Measurements from ENCODE around the gene GPR143. TPM values are rescaled to one million over a fixed set of nuclear protein-coding genes. Genes with fewer than 3 reads are reported as not detected.
"Not testable (repeated sequence)": the region's sequence is repeated elsewhere in the genome, so short reads cannot be mapped to it uniquely, and the experiment has no call there.

The GPR143 gene
- not detected for total RNA-seq

GRCh38 chrX:9765737-9766097 is at the start of gene GPR143:
Gene GPR143 (minus strand): TSS chrX:9765847. CDS start chrX:9765817, 30 bp downstream.
- ChIA-PET CTCF (no interaction called here), POLR2A (no interaction called here)

GRCh38 chrX:9811086-9811485 is 45.4 kb upstream of the GPR143 start:
- CTCF ChIA-PET, POLR2A ChIA-PET: not testable (repeated sequence)

- POLR2A ChIA-PET, CTCF ChIA-PET: not testable (repeated sequence)
Measured at GRCh38 chrX:9809876-9810275, 44.2 kb upstream of the GPR143 start.

- ChIA-PET CTCF (no interaction called here), POLR2A (no interaction called here)
Measured at GRCh38 chrX:9807355-9808182, 41.9 kb upstream of the GPR143 start.

- CTCF ChIA-PET: no interaction called here
- POLR2A ChIA-PET: no interaction called here
Measured at GRCh38 chrX:9805956-9806355, 40.3 kb upstream of the GPR143 start.

GRCh38 chrX:9804444-9804843 is 38.8 kb upstream of the GPR143 start:
- ChIA-PET POLR2A (no interaction called here), CTCF (no interaction called here)

- POLR2A ChIA-PET: no interaction called here
- CTCF ChIA-PET: no interaction called here
Measured at GRCh38 chrX:9802737-9803136, 37.1 kb upstream of the GPR143 start.

GRCh38 chrX:9797384-9798360 is 32.0 kb upstream of the GPR143 start:
- CTCF ChIA-PET: no interaction called here
- POLR2A ChIA-PET: no interaction called here

- ChIA-PET POLR2A (no interaction called here), CTCF (no interaction called here)
Measured at GRCh38 chrX:9794495-9794894, 28.8 kb upstream of the GPR143 start.

- ChIA-PET CTCF (no interaction called here), POLR2A (no interaction called here)
Measured at GRCh38 chrX:9790866-9791265, 25.2 kb upstream of the GPR143 start.

GRCh38 chrX:9789555-9789954 is 23.9 kb upstream of the GPR143 start:
- POLR2A ChIA-PET: no interaction called here
- CTCF ChIA-PET: no interaction called here

GRCh38 chrX:9788911-9789310 is 23.3 kb upstream of the GPR143 start:
- POLR2A ChIA-PET: no interaction called here
- CTCF ChIA-PET: no interaction called here

GRCh38 chrX:9786798-9787635 is 21.4 kb upstream of the GPR143 start:
- ChIA-PET CTCF (no interaction called here), POLR2A (no interaction called here)

- ChIA-PET CTCF (no interaction called here), POLR2A (no interaction called here)
Measured at GRCh38 chrX:9785944-9786797, 20.5 kb upstream of the GPR143 start, which contains the start of gene SHROOM2. Gene SHROOM2 (plus strand): TSS chrX:9786429. CDS start chrX:9786546, 117 bp downstream.

- ChIA-PET CTCF (no interaction called here), POLR2A (no interaction called here)
Measured at GRCh38 chrX:9785254-9785943, 19.8 kb upstream of the GPR143 start.

GRCh38 chrX:9784332-9784731 is 18.7 kb upstream of the GPR143 start:
- POLR2A ChIA-PET: no interaction called here

GRCh38 chrX:9781941-9782340 is 16.3 kb upstream of the GPR143 start:
- POLR2A ChIA-PET: no interaction called here
- CTCF ChIA-PET: no interaction called here

More at GRCh38 chrX:9784332-9784731, 18.7 kb upstream of the GPR143 start:
- CTCF ChIA-PET: no interaction called here

GRCh38 chrX:9775930-9776329 is 10.3 kb upstream of the GPR143 start:
- POLR2A ChIA-PET: no interaction called here
- CTCF ChIA-PET: no interaction called here

- ChIA-PET CTCF (no interaction called here), POLR2A (no interaction called here)
Measured at GRCh38 chrX:9772943-9773342, 7.3 kb upstream of the GPR143 start.

All from activated CD8-positive, alpha-beta memory T cell treated with anti-CD3 and anti-CD28 coated beads for 36 hours (primary cell).